K562 (cell line): ENCODE data around the gene ZFTA. TPM values are rescaled to one million over a fixed set of nuclear protein-coding genes. Genes with fewer than 3 reads are reported as not detected.

Experiments used
- ATAC-seq: fragments of 200-7000 bp; cut with Tn5 transposase; 3 replicates; pipeline ENCODE4 v1.9.1; 2020; ENCODE audit warnings: moderate library complexity
- BruUV-seq: library from RNA; stranded (reverse); fragments of 400-500 nt; replicated peaks from 2 replicates; lab custom pipeline; 2021; lab: Mats Ljungman, UMichigan
- CTCF ChIA-PET: fragments of 300-600 bp; formaldehyde crosslinking; extraction: SDS; loops from one replicate; lab custom pipeline; 2021; ENCODE audit warnings: low intra/inter-chr PET ratio; lab: Yijun Ruan, JAX
- POLR2A ChIA-PET: fragments of 300-600, 350-650 bp; sonication (Branson Sonifier 250); formaldehyde crosslinking; extraction: SDS; loops from one replicate; lab custom pipeline; 2021; ENCODE audit warnings: antibody characterized with exemption, inconsistent platforms; lab: Yijun Ruan, JAX
- DNase-seq, 4 experiments: peaks; one replicate each; pipeline versions ENCODE4 v3.0.0 to v3.0.0-alpha.2; 2011 to 2018; ENCODE audit warnings: low spot score in 3 of 4, mixed read lengths in 3 of 4; ENCODE audit errors: extremely low read depth in 1 of 4
- FAIRE-seq: peaks from 2 replicates; lab custom pipeline; 2011; peaks lifted over from hg19 to GRCh38; lab: Jason Lieb, UNC
- H2AFZ ChIP-seq: 2 replicates; pipeline ENCODE4 v1.6.0; 2011; ENCODE audit warnings: low read depth, low read length, control low read depth, inconsistent platforms
- H3K27ac ChIP-seq: fragments of 200-600 bp; 3 replicates; pipeline ENCODE4 v1.8.0; 2011; ENCODE audit warnings: low read depth, mild to moderate bottlenecking, control low read depth, inconsistent platforms, low read length, moderate library complexity, mixed read lengths; ENCODE audit errors: extremely low read depth
- H3K27me3 ChIP-seq, 2 experiments: fragments of 300-600 bp in 1 of 2; 2 replicates in 1 of 2; 3 replicates in 1 of 2; pipeline versions ENCODE4 v1.6.0 to v1.8.0; 2011; ENCODE audit warnings: inconsistent platforms in 2 of 2, low read length in 2 of 2, mild to moderate bottlenecking in 1 of 2, mixed read lengths in 1 of 2, moderate library complexity in 1 of 2; ENCODE audit not compliant: control insufficient read depth in 2 of 2, insufficient read depth in 2 of 2
- H3K36me3 ChIP-seq: fragments of 300-600 bp; 3 replicates; pipeline ENCODE4 v1.8.0; 2011; ENCODE audit warnings: mild to moderate bottlenecking, low read length, inconsistent platforms; ENCODE audit not compliant: control insufficient read depth, insufficient read depth
- H3K4me1 ChIP-seq, 2 experiments: fragments of 200-600 bp in 1 of 2; replicated peaks in 1 of 2; 2 replicates in 1 of 2; 3 replicates in 1 of 2; pipeline versions ENCODE4 v1.5.1 to v1.8.0; 2011; ENCODE audit warnings: inconsistent platforms in 2 of 2, low read length in 2 of 2, mild to moderate bottlenecking in 1 of 2, mixed read lengths in 1 of 2, moderate library complexity in 1 of 2; ENCODE audit not compliant: control insufficient read depth in 2 of 2, insufficient read depth in 2 of 2
- H3K4me2 ChIP-seq: 2 replicates; pipeline ENCODE4 v1.6.1; 2011; ENCODE audit warnings: low read length, control low read depth, inconsistent platforms, mixed read lengths; ENCODE audit not compliant: insufficient read depth
- H3K4me3 ChIP-seq: fragments of 200-600 bp; sonication (generic), shearing (Covaris generic); 2 replicates; pipeline ENCODE4 v1.5.1; 2016; ENCODE audit warnings: control low read depth, inconsistent platforms
- H3K79me2 ChIP-seq: fragments of 200-600 bp; 3 replicates; pipeline ENCODE4 v1.8.0; 2011; ENCODE audit warnings: low read length, inconsistent platforms; ENCODE audit not compliant: control insufficient read depth, insufficient read depth
- H3K9ac ChIP-seq, 2 experiments: 2 replicates each; pipeline versions ENCODE4 v1.6.0 to v1.6.1; 2011; ENCODE audit warnings: low read depth in 2 of 2, low read length in 2 of 2, control low read depth in 1 of 2, inconsistent platforms in 1 of 2, mild to moderate bottlenecking in 1 of 2, mixed read lengths in 1 of 2; ENCODE audit not compliant: insufficient read depth in 1 of 2
- H3K9me1 ChIP-seq: one replicate; pipeline ENCODE4 v1.6.0; 2011; ENCODE audit warnings: inconsistent platforms, mild to moderate bottlenecking, low read length, moderate library complexity; ENCODE audit not compliant: control insufficient read depth, insufficient read depth
- H3K9me3 ChIP-seq: replicated peaks from 2 replicates; pipeline ENCODE4 v1.5.1; 2011; ENCODE audit warnings: low read depth, low read length, inconsistent platforms; ENCODE audit not compliant: control insufficient read depth, insufficient read depth
- H4K20me1 ChIP-seq: replicated peaks from 2 replicates; pipeline ENCODE4 v1.6.1; 2011; ENCODE audit warnings: low read length, inconsistent platforms, mixed read lengths; ENCODE audit not compliant: control insufficient read depth, insufficient read depth
- NFRKB ChIP-seq: fragments of 450-650 bp; IDR thresholded peaks from 2 replicates; pipeline ENCODE4 v1.6.1; 2016; ENCODE audit warnings: low read depth
- NR2F6 ChIP-seq: fragments of 450-650 bp; formaldehyde crosslinking; IDR thresholded peaks from 2 replicates; pipeline ENCODE4 v1.4.0; 2020; ENCODE audit warnings: mild to moderate bottlenecking
- PHTF2 ChIP-seq: fragments of 250-450 bp; sonication (Bioruptor Pico); IDR thresholded peaks from 2 replicates; pipeline ENCODE4 v1.5.0; 2021; ENCODE audit warnings: mild to moderate bottlenecking
- POLR3A ChIP-seq: IDR thresholded peaks from 2 replicates; pipeline ENCODE4 v1.6.1; 2011; ENCODE audit warnings: borderline replicate concordance, mild to moderate bottlenecking, moderate library complexity; ENCODE audit not compliant: insufficient read length, insufficient read depth; ENCODE audit errors: extremely low read depth
- TBP ChIP-seq: optimal IDR thresholded peaks from 2 replicates; pipeline ENCODE3; 2011; ENCODE audit warnings: low read depth, low read length, improper control_type of control experiment
- TGIF2 ChIP-seq: sonication (generic); formaldehyde crosslinking; IDR thresholded peaks from 2 replicates; pipeline ENCODE4 v1.8.1; 2022; ENCODE audit warnings: mild to moderate bottlenecking, missing genetic modification reagents, moderate library complexity
- ZBTB33 ChIP-seq: sonication (generic); formaldehyde crosslinking; IDR thresholded peaks from 2 replicates; pipeline ENCODE4 v1.8.1; 2023; ENCODE audit warnings: mild to moderate bottlenecking, missing genetic modification reagents
- ZNF146 ChIP-seq: IDR thresholded peaks from one replicate; pipeline ENCODE4 v1.6.1; 2018; ENCODE audit warnings: missing compliant biosample characterization; ENCODE audit not compliant: unreplicated experiment
- WGBS: fragments of 100-300 bp; shearing (Covaris generic); methylation state at CpG from one replicate; pipeline ENCODE4 v1.1.6; 2016; ENCODE audit warnings: low coverage, mixed read lengths; ENCODE audit not compliant: insufficient coverage; ENCODE audit errors: missing lambda C conversion rate; 5-methylcytosine and 5-hydroxymethylcytosine counted together
- in situ Hi-C: fragments of 300-500 bp; cut with MboI; formaldehyde crosslinking; loops from 4 replicates; pipeline ENCODE4 v1.15.0; 2018; ENCODE audit warnings: inconsistent platforms, mixed read lengths
- intact Hi-C: fragments of 100-400 bp; cut with micrococcal nuclease; formaldehyde crosslinking; loops from 2 replicates; pipeline ENCODE4 v1.14.2; 2022
- polyA plus RNA-seq, 8 experiments: library from polyadenylated mRNA; depleted of rRNA in 4 of 8; stranded (reverse) in 5 of 8; unstranded in 3 of 8; fragments of >200 nt; fragmentation: Nextera tagmentation in 2 of 8; fragmentation: Illumina TruSeq in 1 of 8; extraction: Ambion mirVana in 2 of 8; extraction: Trizol in 1 of 8; gene quantifications; 2 replicates each; pipeline versions ENCODE4 v1.2.1 to v1.2.3, GENCODE V29; 2011 to 2014; ENCODE audit warnings: inconsistent platforms in 1 of 8, missing spikeins in 1 of 8
- total RNA-seq, 7 experiments: library from RNA; depleted of rRNA in 6 of 7; stranded (reverse); fragments of >200 nt in 6 of 7; fragmentation: Illumina TruSeq in 2 of 7; extraction: Trizol in 2 of 7; gene quantifications; 2 replicates each; pipeline versions ENCODE4 v1.2.1 to v1.2.3, GENCODE V29; 2011 to 2021; ENCODE audit warnings: low replicate concordance in 1 of 7

The ZFTA gene
- total and polyA plus RNA-seq, 9 of the 15 experiments (the other 6 are each of a cell fraction or from before 2014, with no cell fraction given), result 0.45 to 12.3 (median 2.9) TPM

- Histone ChIP-seq H3K4me2 (no peak overlapping the region), H3K36me3 (peaks cover 48% of the 10 kb centered on the region; the same call in 2 of the 3 replicates), H3K9ac (no peak overlapping the region), H2AFZ (no peak overlapping the region), H3K4me3 (no peak overlapping the region), H3K9me3 (no peaks in the 10 kb centered on the region), H3K9me1 (no peaks in the 10 kb centered on the region), H3K27ac (no peak overlapping the region), H4K20me1 (no peaks in the 10 kb centered on the region), H3K27me3 (no peaks in the 10 kb centered on the region), H3K79me2 (peaks cover 19% of the 10 kb centered on the region), H3K4me1 (peaks cover 8 to 46% of the 10 kb centered on the region in 2 experiments; a peak in 4 of 5 replicates)
- TF ChIP-seq NR2F6 (CRISPR knock-in tag) (no peak), ZNF146 (CRISPR knock-in tag) (no peak), TBP (no peak), TGIF2 (peak; percentile 55; the same call in 1 of the 2 replicates), NFRKB (no peak), PHTF2 (CRISPR knock-in tag) (no peak), POLR3A (no peak), ZBTB33 (CRISPR knock-in tag) (peak; percentile 64; the same call in 1 of the 2 replicates)
- intact Hi-C loops, result no loop called here
- ATAC-seq (no peak), FAIRE-seq (no peak), DNase-seq (no peak)
- BruUV-seq, result no TSS peak
- in situ Hi-C loops, result loop anchor here (10.0 kb wide), 1 partner anchor 381 kb away; no protein-coding TSS in a partner anchor
- POLR2A ChIA-PET, result no interaction called here
- WGBS, result 92% methylated on average over 15 of the region's 82 CpGs
- CTCF ChIA-PET, result no interaction called here
Observed at GRCh38 chr11:63763496-63764339, 4.9 kb downstream of the ZFTA start.
